ENCODE results near the gene KCTD17.

Gene KCTD17

GRCh38 chr22:37051391-37052385 lies at the start of gene KCTD17:
KCTD17 (plus strand) TSS chr22:37051742; CDS start chr22:37051761, 19 bp downstream.
- no peak for TF ChIP-seq CTCF (IDR thresholded peaks at IDR 0.05; ENCODE audit: insufficient read depth, missing control alignments)
- DNase-seq (ENCODE audit: insufficient read length, low spot score) (peak; percentile 67), FAIRE-seq (no peak)

- no peak for DNase-seq (ENCODE audit: insufficient read length, low spot score)
- no peak for TF ChIP-seq CTCF (IDR thresholded peaks at IDR 0.05; ENCODE audit: insufficient read depth, missing control alignments)
- FAIRE-seq = no peak
Observed at GRCh38 chr22:37001826-37002225, 49.7 kb upstream of the KCTD17 start.

- no peak for FAIRE-seq
- no peak for DNase-seq (ENCODE audit: insufficient read length, low spot score)
- no peak for TF ChIP-seq CTCF (IDR thresholded peaks at IDR 0.05; ENCODE audit: insufficient read depth, missing control alignments)
Observed at GRCh38 chr22:37002633-37003032, 48.9 kb upstream of the KCTD17 start.

GRCh38 chr22:37007651-37008050 lies 43.9 kb upstream of the KCTD17 start:
- no peak for DNase-seq (ENCODE audit: insufficient read length, low spot score)
- TF ChIP-seq CTCF (IDR thresholded peaks at IDR 0.05; ENCODE audit: insufficient read depth, missing control alignments) = no peak
- no peak for FAIRE-seq

- TF ChIP-seq CTCF (IDR thresholded peaks at IDR 0.05; ENCODE audit: insufficient read depth, missing control alignments) = no peak
- DNase-seq (ENCODE audit: insufficient read length, low spot score) (no peak), FAIRE-seq (no peak)
Observed at GRCh38 chr22:37008365-37008764, 43.2 kb upstream of the KCTD17 start.

GRCh38 chr22:37009490-37009889 lies 42.1 kb upstream of the KCTD17 start:
- TF ChIP-seq CTCF (IDR thresholded peaks at IDR 0.05; ENCODE audit: insufficient read depth, missing control alignments) = no peak
- FAIRE-seq (no peak), DNase-seq (ENCODE audit: insufficient read length, low spot score) (no peak)

GRCh38 chr22:37010174-37010573 lies 41.4 kb upstream of the KCTD17 start:
- FAIRE-seq = no peak
- no peak for DNase-seq (ENCODE audit: insufficient read length, low spot score)
- no peak for TF ChIP-seq CTCF (IDR thresholded peaks at IDR 0.05; ENCODE audit: insufficient read depth, missing control alignments)
